Stimulated activated CD8-positive, alpha-beta memory T cell treated with anti-CD3 and anti-CD28 coated beads, Interleukin-15, amount 100 ng/mL, for 48 hours (primary cell): ENCODE data around the gene HLA-DMB.
"Not testable (repeated sequence)": the region's sequence is repeated elsewhere in the genome, so short reads cannot be mapped to it uniquely, and the experiment has no call there.

Experiments used
- DNase-seq, 2 donors: peaks; one replicate each; pipeline ENCODE4 v3.0.0-alpha.2; 2020; ENCODE audit warnings: low read depth in 2 of 2

HLA-DMB gene

GRCh38 chr6:32950010-32950409 is 9.2 kb upstream of the HLA-DMB start:
- no peak for DNase-seq

GRCh38 chr6:32949113-32949512 is 8.3 kb upstream of the HLA-DMB start:
- no peak for DNase-seq

- DNase-seq = no peak
These were observed 7.0 kb upstream of the HLA-DMB start for GRCh38 chr6:32947552-32948465.

- DNase-seq = no peak
These were observed 6.1 kb upstream of the HLA-DMB start for GRCh38 chr6:32946893-32947292.

GRCh38 chr6:32945953-32946352 is 5.1 kb upstream of the HLA-DMB start:
- DNase-seq = no peak

- peak; percentile 22 to 50 for DNase-seq
These were observed 4.4 kb upstream of the HLA-DMB start for GRCh38 chr6:32945108-32945760.

- no peak for DNase-seq
These were observed 3.2 kb upstream of the HLA-DMB start for GRCh38 chr6:32943864-32944649.

GRCh38 chr6:32942555-32943123 is 1.8 kb upstream of the HLA-DMB start:
- DNase-seq = not testable (repeated sequence)

GRCh38 chr6:32941214-32941768 is 463 bp upstream of the HLA-DMB start:
- DNase-seq = peak in 1 of 2 donors; percentile 26

- DNase-seq = no peak
These were observed 2.3 kb downstream of the HLA-DMB start for GRCh38 chr6:32938494-32938893.

GRCh38 chr6:32937230-32937633 is 3.6 kb downstream of the HLA-DMB start:
- DNase-seq = no peak

- DNase-seq = no peak
These were observed 4.3 kb downstream of the HLA-DMB start for GRCh38 chr6:32936239-32937152.

- no peak for DNase-seq
These were observed 5.1 kb downstream of the HLA-DMB start for GRCh38 chr6:32935551-32936238.

- peak; percentile 47 to 51 for DNase-seq
These were observed 7.2 kb downstream of the HLA-DMB start for GRCh38 chr6:32933661-32934085.

GRCh38 chr6:32932132-32932868 is 8.5 kb downstream of the HLA-DMB start:
- DNase-seq = no peak

GRCh38 chr6:32931211-32931610 is 9.6 kb downstream of the HLA-DMB start:
- DNase-seq = no peak

GRCh38 chr6:32922083-32922482 is 18.7 kb downstream of the HLA-DMB start:
- no peak for DNase-seq

- DNase-seq = no peak
These were observed 20.1 kb downstream of the HLA-DMB start for GRCh38 chr6:32920715-32921114.

GRCh38 chr6:32912951-32913350 is 27.9 kb downstream of the HLA-DMB start:
- no peak for DNase-seq
